ENCODE data around the gene RAB7B. TPM values are rescaled to one million over a fixed set of nuclear protein-coding genes. Genes with fewer than 3 reads are reported as not detected.

Gene RAB7B
- total and polyA plus RNA-seq, 12 donors, result 0.49 to 4.0 (median 1.2) TPM

DNA sequence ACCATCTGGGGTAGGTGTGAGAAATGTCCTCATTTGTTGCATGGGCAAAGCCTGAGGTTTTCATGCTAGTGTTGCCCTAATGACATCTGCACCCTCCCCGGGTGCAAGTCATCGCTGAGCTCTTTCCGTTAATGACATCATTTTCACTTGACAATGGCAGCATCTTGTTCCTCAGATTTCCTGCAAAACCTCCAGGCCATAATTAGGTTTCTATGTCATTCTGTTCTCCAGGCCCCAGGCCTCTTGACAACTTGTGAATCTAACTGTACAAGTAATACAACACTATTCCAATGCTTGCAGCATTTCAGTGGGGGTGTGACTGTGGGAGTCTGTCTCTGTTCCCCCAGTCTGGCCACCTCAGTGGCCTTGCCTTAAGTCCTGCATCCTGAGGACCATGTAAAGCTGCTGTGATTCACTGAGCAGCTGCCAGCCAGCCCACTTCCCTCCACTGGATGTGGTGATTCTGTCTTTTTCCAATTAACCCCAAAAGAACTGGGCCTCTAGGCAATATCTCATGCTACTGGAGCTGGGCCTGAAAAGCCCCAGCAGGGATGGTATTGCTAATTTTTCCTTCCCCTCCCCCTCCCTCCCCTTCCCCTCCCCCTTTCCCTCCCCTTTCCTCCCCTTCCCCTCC lies 22.8 kb downstream of the RAB7B start:
- Histone ChIP-seq H3K27ac (no peak overlapping the region), H3K4me1 (peaks cover 3 to 34% (median 19%) of the 10 kb centered on the region in 9 donors), H3K27me3 (no peaks in the 10 kb centered on the region), H3K36me3 (peaks cover 0 to 3% (median 0%) of the 10 kb centered on the region in 9 donors), H3K4me3 (no peak overlapping the region), H3K9me3 (no peaks in the 10 kb centered on the region)
- DNase-seq (no peak), ATAC-seq (no peak)
- intact Hi-C loops (cut with DNase I), result loop anchor here in 2 of 10 donors (5.0 kb wide), 2 partner anchors 127 to 323 kb away; no protein-coding TSS in a partner anchor
- TF ChIP-seq, protein P1, sequence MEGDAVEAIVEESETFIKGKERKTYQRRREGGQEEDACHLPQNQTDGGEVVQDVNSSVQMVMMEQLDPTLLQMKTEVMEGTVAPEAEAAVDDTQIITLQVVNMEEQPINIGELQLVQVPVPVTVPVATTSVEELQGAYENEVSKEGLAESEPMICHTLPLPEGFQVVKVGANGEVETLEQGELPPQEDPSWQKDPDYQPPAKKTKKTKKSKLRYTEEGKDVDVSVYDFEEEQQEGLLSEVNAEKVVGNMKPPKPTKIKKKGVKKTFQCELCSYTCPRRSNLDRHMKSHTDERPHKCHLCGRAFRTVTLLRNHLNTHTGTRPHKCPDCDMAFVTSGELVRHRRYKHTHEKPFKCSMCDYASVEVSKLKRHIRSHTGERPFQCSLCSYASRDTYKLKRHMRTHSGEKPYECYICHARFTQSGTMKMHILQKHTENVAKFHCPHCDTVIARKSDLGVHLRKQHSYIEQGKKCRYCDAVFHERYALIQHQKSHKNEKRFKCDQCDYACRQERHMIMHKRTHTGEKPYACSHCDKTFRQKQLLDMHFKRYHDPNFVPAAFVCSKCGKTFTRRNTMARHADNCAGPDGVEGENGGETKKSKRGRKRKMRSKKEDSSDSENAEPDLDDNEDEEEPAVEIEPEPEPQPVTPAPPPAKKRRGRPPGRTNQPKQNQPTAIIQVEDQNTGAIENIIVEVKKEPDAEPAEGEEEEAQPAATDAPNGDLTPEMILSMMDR (IDR thresholded peaks at IDR 0.05), result no peak
- WGBS, 2 donors, result 51 to 52% methylated on average over 3 of the region's 3 CpGs

DNA sequence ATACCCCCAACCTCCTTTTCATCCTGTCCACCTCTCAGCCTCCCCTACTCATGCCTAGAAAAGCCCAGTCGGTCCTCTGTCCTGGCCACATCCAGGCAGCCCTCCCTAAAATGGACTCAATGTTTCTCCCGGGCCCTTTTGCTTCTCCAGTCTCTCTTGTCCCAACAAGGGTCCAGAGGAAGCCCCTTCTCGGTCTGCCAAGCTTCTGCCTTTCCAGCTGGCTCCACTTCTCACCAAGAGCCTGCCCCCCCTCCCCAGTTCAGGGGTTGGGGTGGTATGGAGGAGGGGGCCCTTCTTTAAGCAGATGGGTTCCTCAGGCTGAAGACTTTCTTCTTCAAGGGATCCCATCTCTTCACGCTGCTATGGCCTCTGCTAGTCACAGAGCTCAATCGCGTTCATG lies 23.9 kb downstream of the RAB7B start:
- no peak overlapping the region for H3K4me3 ChIP-seq
- 89 to 92% methylated on average over 6 of the region's 6 CpGs for WGBS, 2 donors
- H3K36me3 ChIP-seq, result peaks cover 0 to 3% (median 0%) of the 10 kb centered on the region in 9 donors
- TF ChIP-seq, protein P1 (IDR thresholded peaks at IDR 0.05), result no peak
- intact Hi-C loops (cut with DNase I), result loop anchor here in 8 of 10 donors (2.0 to 10.0 kb wide), 7 partner anchors 60 to 387 kb away; no protein-coding TSS in a partner anchor
- no peak overlapping the region for H3K27ac ChIP-seq
- peaks cover 5 to 29% (median 20%) of the 10 kb centered on the region in 9 donors for H3K4me1 ChIP-seq
- ATAC-seq, result no peak
- no peaks in the 10 kb centered on the region for H3K27me3 ChIP-seq
- no peaks in the 10 kb centered on the region for H3K9me3 ChIP-seq
- no peak for DNase-seq

DNA sequence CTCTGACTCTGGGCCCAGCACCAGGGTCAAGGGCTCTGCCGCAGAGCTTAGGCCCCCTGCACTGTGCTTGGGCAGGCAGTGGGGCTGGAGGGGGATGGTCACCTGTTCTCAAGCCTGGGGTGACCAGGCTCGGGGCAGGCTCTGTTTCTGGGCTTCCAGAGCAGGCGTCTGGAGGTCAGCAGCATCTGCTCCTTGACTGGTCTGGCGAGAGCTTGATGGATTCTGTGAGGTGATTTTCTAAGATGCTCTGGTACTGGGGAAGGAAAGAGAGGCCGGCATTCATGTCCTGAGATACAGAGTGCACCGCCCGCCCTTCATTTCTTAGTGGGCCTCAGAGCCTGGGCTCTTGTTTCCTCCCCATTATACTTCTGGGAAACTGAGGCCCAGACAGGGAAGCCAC lies 24.5 kb downstream of the RAB7B start:
- Histone ChIP-seq H3K4me1 (peaks cover 5 to 23% (median 20%) of the 10 kb centered on the region in 9 donors), H3K9me3 (no peaks in the 10 kb centered on the region), H3K4me3 (no peak overlapping the region), H3K36me3 (peaks cover 0 to 3% (median 0%) of the 10 kb centered on the region in 9 donors), H3K27me3 (no peaks in the 10 kb centered on the region), H3K27ac (no peak overlapping the region)
- TF ChIP-seq, protein P1 (IDR thresholded peaks at IDR 0.05), result no peak
- DNase-seq (no peak), ATAC-seq (no peak)
- intact Hi-C loops (cut with DNase I), result loop anchor here in 8 of 10 donors (2.0 to 10.0 kb wide), 7 partner anchors 60 to 386 kb away; no protein-coding TSS in a partner anchor
- 83 to 88% methylated on average over 7 of the region's 7 CpGs for WGBS, 2 donors

DNA sequence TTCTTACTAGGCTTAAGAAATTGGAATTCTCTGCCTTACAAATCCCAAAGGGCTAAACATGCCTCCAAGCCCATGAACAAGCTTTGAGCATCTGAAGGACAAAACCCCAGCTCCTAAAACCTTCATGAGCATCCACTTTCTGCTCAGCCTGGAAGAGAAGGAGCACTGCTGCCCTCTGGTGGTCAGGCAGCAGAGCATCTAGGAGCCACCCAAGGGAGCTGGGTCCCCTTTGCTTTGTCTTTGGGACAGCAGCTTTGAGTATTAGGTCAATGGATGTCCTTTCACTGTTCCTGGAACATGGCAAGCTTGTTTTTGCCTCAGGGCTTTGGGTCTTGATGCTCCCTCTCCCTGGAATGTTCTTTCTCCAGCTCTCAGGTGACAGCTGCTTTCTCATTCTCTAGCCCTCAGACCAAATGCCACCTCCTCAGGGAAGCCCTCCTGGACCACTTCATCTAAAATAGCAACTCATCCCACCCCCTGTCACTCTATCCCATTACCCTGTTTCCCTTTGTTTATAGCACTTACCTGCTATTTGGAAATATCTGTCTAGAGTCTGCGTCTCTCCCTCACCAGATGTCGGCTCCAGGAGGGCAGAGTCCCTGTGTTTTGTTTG lies 25.7 kb downstream of the RAB7B start:
- ATAC-seq, result peak; percentile 69 to 90 (median 82)
- H3K4me1 ChIP-seq, result peaks cover 5 to 22% (median 20%) of the 10 kb centered on the region in 9 donors
- H3K27ac ChIP-seq, result peak overlapping the region in 9 of 10 donors; percentile 49 to 91 (median 79)
- 85 to 97% methylated on average over 2 of the region's 2 CpGs for WGBS, 2 donors
- intact Hi-C loops (cut with DNase I), result loop anchor here (1.0 to 10.0 kb wide), 13 partner anchors 57 to 385 kb away; no protein-coding TSS in a partner anchor
- TF ChIP-seq, protein P1 (IDR thresholded peaks at IDR 0.05), result peak; percentile 89 to 97 (median 96)
- no peak overlapping the region for H3K4me3 ChIP-seq
- no peaks in the 10 kb centered on the region for H3K27me3 ChIP-seq
- no peaks in the 10 kb centered on the region for H3K9me3 ChIP-seq
- H3K36me3 ChIP-seq, result peaks cover 0 to 3% (median 0%) of the 10 kb centered on the region in 9 donors
- peak; percentile 71 to 81 for DNase-seq

Measured in heart right ventricle (tissue), 16 donors.